K562 (cell line): ENCODE results near the gene SLC25A14. TPM values are rescaled to one million over a fixed set of nuclear protein-coding genes. Genes with fewer than 3 reads are reported as not detected.

Source experiments
- ATAC-seq: fragments of 200-7000 bp; cut with Tn5 transposase; 3 replicates; pipeline ENCODE4 v1.9.1; 2020; ENCODE audit warnings: moderate library complexity
- BruUV-seq: library from RNA; stranded (reverse); fragments of 400-500 nt; replicated peaks from 2 replicates; lab custom pipeline; 2021; lab: Mats Ljungman, UMichigan
- CTCF ChIA-PET: fragments of 300-600 bp; formaldehyde crosslinking; extraction: SDS; loops from one replicate; lab custom pipeline; 2021; ENCODE audit warnings: low intra/inter-chr PET ratio; lab: Yijun Ruan, JAX
- POLR2A ChIA-PET: fragments of 300-600, 350-650 bp; sonication (Branson Sonifier 250); formaldehyde crosslinking; extraction: SDS; loops from one replicate; lab custom pipeline; 2021; ENCODE audit warnings: antibody characterized with exemption, inconsistent platforms; lab: Yijun Ruan, JAX
- DNase-seq, 4 experiments: peaks; one replicate each; pipeline versions ENCODE4 v3.0.0 to v3.0.0-alpha.2; 2011 to 2018; ENCODE audit warnings: low spot score in 3 of 4, mixed read lengths in 3 of 4; ENCODE audit errors: extremely low read depth in 1 of 4
- FAIRE-seq: peaks from 2 replicates; lab custom pipeline; 2011; peaks lifted over from hg19 to GRCh38; lab: Jason Lieb, UNC
- H2AFZ ChIP-seq: 2 replicates; pipeline ENCODE4 v1.6.0; 2011; ENCODE audit warnings: low read depth, low read length, control low read depth, inconsistent platforms
- H3K27ac ChIP-seq: fragments of 200-600 bp; 3 replicates; pipeline ENCODE4 v1.8.0; 2011; ENCODE audit warnings: low read depth, mild to moderate bottlenecking, control low read depth, inconsistent platforms, low read length, moderate library complexity, mixed read lengths; ENCODE audit errors: extremely low read depth
- H3K27me3 ChIP-seq, 2 experiments: fragments of 300-600 bp in 1 of 2; 2 replicates in 1 of 2; 3 replicates in 1 of 2; pipeline versions ENCODE4 v1.6.0 to v1.8.0; 2011; ENCODE audit warnings: inconsistent platforms in 2 of 2, low read length in 2 of 2, mild to moderate bottlenecking in 1 of 2, mixed read lengths in 1 of 2, moderate library complexity in 1 of 2; ENCODE audit not compliant: control insufficient read depth in 2 of 2, insufficient read depth in 2 of 2
- H3K36me3 ChIP-seq: fragments of 300-600 bp; 3 replicates; pipeline ENCODE4 v1.8.0; 2011; ENCODE audit warnings: mild to moderate bottlenecking, low read length, inconsistent platforms; ENCODE audit not compliant: control insufficient read depth, insufficient read depth
- H3K4me1 ChIP-seq, 2 experiments: fragments of 200-600 bp in 1 of 2; replicated peaks in 1 of 2; 2 replicates in 1 of 2; 3 replicates in 1 of 2; pipeline versions ENCODE4 v1.5.1 to v1.8.0; 2011; ENCODE audit warnings: inconsistent platforms in 2 of 2, low read length in 2 of 2, mild to moderate bottlenecking in 1 of 2, mixed read lengths in 1 of 2, moderate library complexity in 1 of 2; ENCODE audit not compliant: control insufficient read depth in 2 of 2, insufficient read depth in 2 of 2
- H3K4me2 ChIP-seq: 2 replicates; pipeline ENCODE4 v1.6.1; 2011; ENCODE audit warnings: low read length, control low read depth, inconsistent platforms, mixed read lengths; ENCODE audit not compliant: insufficient read depth
- H3K4me3 ChIP-seq: fragments of 200-600 bp; sonication (generic), shearing (Covaris generic); 2 replicates; pipeline ENCODE4 v1.5.1; 2016; ENCODE audit warnings: control low read depth, inconsistent platforms
- H3K79me2 ChIP-seq: fragments of 200-600 bp; 3 replicates; pipeline ENCODE4 v1.8.0; 2011; ENCODE audit warnings: low read length, inconsistent platforms; ENCODE audit not compliant: control insufficient read depth, insufficient read depth
- H3K9ac ChIP-seq, 2 experiments: 2 replicates each; pipeline versions ENCODE4 v1.6.0 to v1.6.1; 2011; ENCODE audit warnings: low read depth in 2 of 2, low read length in 2 of 2, control low read depth in 1 of 2, inconsistent platforms in 1 of 2, mild to moderate bottlenecking in 1 of 2, mixed read lengths in 1 of 2; ENCODE audit not compliant: insufficient read depth in 1 of 2
- H3K9me1 ChIP-seq: one replicate; pipeline ENCODE4 v1.6.0; 2011; ENCODE audit warnings: inconsistent platforms, mild to moderate bottlenecking, low read length, moderate library complexity; ENCODE audit not compliant: control insufficient read depth, insufficient read depth
- H3K9me3 ChIP-seq: replicated peaks from 2 replicates; pipeline ENCODE4 v1.5.1; 2011; ENCODE audit warnings: low read depth, low read length, inconsistent platforms; ENCODE audit not compliant: control insufficient read depth, insufficient read depth
- H4K20me1 ChIP-seq: replicated peaks from 2 replicates; pipeline ENCODE4 v1.6.1; 2011; ENCODE audit warnings: low read length, inconsistent platforms, mixed read lengths; ENCODE audit not compliant: control insufficient read depth, insufficient read depth
- ADNP ChIP-seq: fragments of 200-800 bp; sonication (Bioruptor generic); IDR thresholded peaks from 2 replicates; pipeline ENCODE4 v1.6.1; 2016; ENCODE audit warnings: missing genetic modification characterization, missing compliant biosample characterization
- BCL6 ChIP-seq: fragments of 250-450 bp; sonication (Bioruptor Pico); IDR thresholded peaks from 2 replicates; pipeline ENCODE4 v1.4.0; 2020
- CXXC5 ChIP-seq: fragments of 250-450 bp; sonication (Bioruptor Pico); IDR thresholded peaks from 2 replicates; pipeline ENCODE4 v1.8.0; 2022; ENCODE audit warnings: inconsistent platforms, mild to moderate bottlenecking, moderate library complexity
- EP400 ChIP-seq: fragments of 450-650 bp; IDR thresholded peaks from 2 replicates; pipeline ENCODE4 v1.6.1; 2017; ENCODE audit warnings: antibody characterized with exemption, mild to moderate bottlenecking, moderate library complexity
- GABPB1 ChIP-seq: sonication (generic); formaldehyde crosslinking; IDR thresholded peaks from 2 replicates; pipeline ENCODE4 v1.8.0; 2022; ENCODE audit warnings: mild to moderate bottlenecking, missing genetic modification reagents
- HDAC6 ChIP-seq: IDR thresholded peaks from 2 replicates; pipeline ENCODE4 v1.6.1; 2012; ENCODE audit warnings: low read depth, mild to moderate bottlenecking, control low read depth, inconsistent platforms, low read length, moderate library complexity
- HNRNPLL ChIP-seq: fragments of 200-400 bp; formaldehyde crosslinking; IDR thresholded peaks from 2 replicates; pipeline ENCODE4 v1.6.1; 2017; ENCODE audit warnings: low read length, low read depth, mild to moderate bottlenecking; ENCODE audit not compliant: poor library complexity, severe bottlenecking
- JUNB ChIP-seq: fragments of 450-650 bp; formaldehyde crosslinking; conservative IDR thresholded peaks from 2 replicates; pipeline ENCODE4 v1.4.0; 2020; ENCODE audit warnings: mild to moderate bottlenecking
- PHF20 ChIP-seq: fragments of 450-650 bp; IDR thresholded peaks from 2 replicates; pipeline ENCODE4 v1.6.1; 2018; ENCODE audit not compliant: partially characterized antibody
- PHF8 ChIP-seq: fragments of 200-600 bp; sonication (generic); IDR thresholded peaks from 2 replicates; pipeline ENCODE4 v1.6.1; 2012; ENCODE audit warnings: mixed run types, mild to moderate bottlenecking, inconsistent platforms, low read length, moderate library complexity, borderline replicate concordance
- POLR2A ChIP-seq: fragments of 450-650 bp; conservative IDR thresholded peaks from 2 replicates; pipeline ENCODE4 v1.6.1; 2016
- POLR2B ChIP-seq: fragments of 450-650 bp; IDR thresholded peaks from 2 replicates; pipeline ENCODE4 v1.6.1; 2018; ENCODE audit warnings: low read depth; ENCODE audit not compliant: partially characterized antibody
- POLR2H ChIP-seq: IDR thresholded peaks from 2 replicates; pipeline ENCODE4 v1.6.1; 2016; ENCODE audit warnings: missing genetic modification characterization, low read depth, mild to moderate bottlenecking, control low read depth, missing compliant biosample characterization, moderate library complexity
- RFX1 ChIP-seq: fragments of 450-650 bp; IDR thresholded peaks from 2 replicates; pipeline ENCODE4 v1.6.1; 2016; ENCODE audit warnings: mild to moderate bottlenecking, moderate library complexity
- TAF1 ChIP-seq: IDR thresholded peaks from 2 replicates; pipeline ENCODE4 v1.6.1; 2011; ENCODE audit warnings: mild to moderate bottlenecking, low read length, moderate library complexity; ENCODE audit not compliant: insufficient read depth, control insufficient read depth, severe bottlenecking; ENCODE audit errors: extremely low read depth
- ZNF551 ChIP-seq: fragments of 250-450 bp; sonication (Bioruptor Pico); IDR thresholded peaks from 2 replicates; pipeline ENCODE4 v1.5.0; 2021; ENCODE audit warnings: mild to moderate bottlenecking, moderate library complexity
- ZSCAN29 ChIP-seq: fragments of 450-650 bp; IDR thresholded peaks from 2 replicates; pipeline ENCODE4 v1.6.1; 2017
- WGBS: fragments of 100-300 bp; shearing (Covaris generic); methylation state at CpG from one replicate; pipeline ENCODE4 v1.1.6; 2016; ENCODE audit warnings: low coverage, mixed read lengths; ENCODE audit not compliant: insufficient coverage; ENCODE audit errors: missing lambda C conversion rate; 5-methylcytosine and 5-hydroxymethylcytosine counted together
- in situ Hi-C: fragments of 300-500 bp; cut with MboI; formaldehyde crosslinking; loops from 4 replicates; pipeline ENCODE4 v1.15.0; 2018; ENCODE audit warnings: inconsistent platforms, mixed read lengths
- intact Hi-C: fragments of 100-400 bp; cut with micrococcal nuclease; formaldehyde crosslinking; loops from 2 replicates; pipeline ENCODE4 v1.14.2; 2022
- polyA plus RNA-seq, 8 experiments: library from polyadenylated mRNA; depleted of rRNA in 4 of 8; stranded (reverse) in 5 of 8; unstranded in 3 of 8; fragments of >200 nt; fragmentation: Nextera tagmentation in 2 of 8; fragmentation: Illumina TruSeq in 1 of 8; extraction: Ambion mirVana in 2 of 8; extraction: Trizol in 1 of 8; gene quantifications; 2 replicates each; pipeline versions ENCODE4 v1.2.1 to v1.2.3, GENCODE V29; 2011 to 2014; ENCODE audit warnings: inconsistent platforms in 1 of 8, missing spikeins in 1 of 8
- total RNA-seq, 7 experiments: library from RNA; depleted of rRNA in 6 of 7; stranded (reverse); fragments of >200 nt in 6 of 7; fragmentation: Illumina TruSeq in 2 of 7; extraction: Trizol in 2 of 7; gene quantifications; 2 replicates each; pipeline versions ENCODE4 v1.2.1 to v1.2.3, GENCODE V29; 2011 to 2021; ENCODE audit warnings: low replicate concordance in 1 of 7
- TF ChIP-seq, protein P1 (sequence below): fragments of 450-650 bp; IDR thresholded peaks from 2 replicates; pipeline ENCODE4 v1.6.1; 2016; ENCODE audit warnings: antibody characterized with exemption
- TF ChIP-seq, protein P2 (sequence below): sonication (generic); formaldehyde crosslinking; IDR thresholded peaks from 2 replicates; pipeline ENCODE4 v1.8.0; 2022; ENCODE audit warnings: mild to moderate bottlenecking, missing genetic modification reagents

SLC25A14 gene
- total and polyA plus RNA-seq, 9 of the 15 experiments (the other 6 are each of a cell fraction or from before 2014, with no cell fraction given): 9.5 to 33.3 (median 15.8) TPM

DNA sequence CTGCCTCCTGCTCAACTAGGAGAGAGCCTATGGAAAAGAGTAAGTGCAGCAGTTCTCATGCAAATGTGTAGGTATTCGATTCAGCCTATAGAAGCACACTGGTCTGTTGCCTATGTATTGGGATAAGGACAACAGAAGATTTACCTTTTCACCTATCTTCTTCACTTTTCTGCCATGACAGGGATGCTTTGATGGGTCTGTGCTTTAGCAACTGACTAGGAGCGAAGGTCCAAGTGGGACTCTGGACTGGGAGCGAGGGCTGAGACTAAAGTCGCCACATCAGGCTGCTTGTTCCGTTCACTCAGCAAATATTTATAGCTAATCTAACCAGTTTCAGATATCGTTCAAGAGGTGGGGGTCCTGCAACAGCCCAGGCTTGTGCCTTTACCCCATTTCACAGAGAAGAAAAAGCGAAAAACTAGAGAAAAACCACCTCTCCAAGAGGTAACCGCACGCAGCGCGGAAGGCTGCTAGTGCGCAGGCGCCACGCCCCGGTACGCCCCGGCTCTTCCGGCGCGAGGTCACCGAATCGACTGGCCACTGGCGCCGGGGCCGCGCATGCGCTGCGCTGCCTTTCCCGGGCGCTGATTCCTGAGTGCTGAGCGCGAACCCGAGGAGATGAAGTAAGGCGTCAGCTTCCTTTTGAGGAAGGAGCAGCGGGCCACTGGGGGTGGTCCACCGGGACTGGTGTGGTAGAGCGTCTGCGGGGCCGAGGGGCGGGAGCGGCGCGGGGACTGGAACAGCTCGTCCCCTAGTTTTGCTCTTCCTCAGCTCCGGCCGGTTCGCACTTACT is 61.9 kb downstream of the SLC25A14 start, which contains the start of gene RBMX2:
RBMX2 (plus strand) TSS at position 573 of the 793 bp plus-strand sequence; CDS start at position 619, 46 bp downstream.
- intact Hi-C loops (no loop called here), in situ Hi-C loops (no loop called here)
- POLR2A ChIA-PET: interaction anchor here (0.5 to 1.1 kb wide), 5 partner anchors 12 to 141 kb away, joined by 3 to 5 read pairs (median 4); partner anchors contain the start of gene SLC25A14
- Histone ChIP-seq H3K4me3 (peak within 1 kb of the TSS; percentile 68), H3K4me1 (no peaks in the 10 kb centered on the region; a peak in 2 of 5 replicates), H3K9ac (peak within 1 kb of the TSS; percentile 92 to 99), H3K4me2 (peak within 1 kb of the TSS; percentile 99), H3K27ac (peak within 1 kb of the TSS; percentile 92), H3K9me3 (no peaks in the 10 kb centered on the region; the same call in 1 of the 2 replicates), H2AFZ (peak within 1 kb of the TSS; percentile 99), H3K9me1 (no peaks in the 10 kb centered on the region), H3K79me2 (peaks cover 27% of the 10 kb centered on the region), H4K20me1 (no peaks in the 10 kb centered on the region), H3K36me3 (peaks cover 19% of the 10 kb centered on the region; the same call in 2 of the 3 replicates), H3K27me3 (no peaks in the 10 kb centered on the region)
- peak; percentile 98 for ATAC-seq
- CTCF ChIA-PET: no interaction called here
- peak; percentile 80 for FAIRE-seq
- BruUV-seq: TSS peak; percentile 97
- under 1% methylated on average over 32 of the region's 47 CpGs for WGBS
- peak; percentile 90 to 96 (median 95) for DNase-seq
- TF ChIP-seq BCL6: no peak
- TF ChIP-seq HDAC6: no peak
- peak; percentile 76 for TF ChIP-seq TAF1
- TF ChIP-seq ZSCAN29: no peak
- no peak for TF ChIP-seq RFX1
- TF ChIP-seq POLR2A: peak; percentile 88
- peak; percentile 88 for TF ChIP-seq POLR2B
- no peak for TF ChIP-seq ADNP
- peak; percentile 57; the same call in 1 of the 2 replicates for TF ChIP-seq POLR2H (tag)
- TF ChIP-seq CXXC5: peak; percentile 61
- peak; percentile 35 for TF ChIP-seq HNRNPLL
- TF ChIP-seq, protein P1, sequence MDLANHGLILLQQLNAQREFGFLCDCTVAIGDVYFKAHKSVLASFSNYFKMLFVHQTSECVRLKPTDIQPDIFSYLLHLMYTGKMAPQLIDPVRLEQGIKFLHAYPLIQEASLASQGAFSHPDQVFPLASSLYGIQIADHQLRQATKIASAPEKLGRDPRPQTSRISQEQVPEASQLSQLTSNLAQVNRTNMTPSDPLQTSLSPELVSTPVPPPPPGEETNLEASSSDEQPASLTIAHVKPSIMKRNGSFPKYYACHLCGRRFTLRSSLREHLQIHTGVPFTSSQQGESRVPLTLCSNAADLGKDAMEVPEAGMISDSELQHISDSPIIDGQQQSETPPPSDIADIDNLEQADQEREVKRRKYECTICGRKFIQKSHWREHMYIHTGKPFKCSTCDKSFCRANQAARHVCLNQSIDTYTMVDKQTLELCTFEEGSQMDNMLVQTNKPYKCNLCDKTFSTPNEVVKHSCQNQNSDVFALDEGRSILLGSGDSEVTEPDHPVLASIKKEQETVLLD: peak; percentile 94
- TF ChIP-seq PHF20: peak; percentile 71
- TF ChIP-seq PHF8: peak; percentile 85; the same call in 1 of the 2 replicates
- TF ChIP-seq, protein P2, sequence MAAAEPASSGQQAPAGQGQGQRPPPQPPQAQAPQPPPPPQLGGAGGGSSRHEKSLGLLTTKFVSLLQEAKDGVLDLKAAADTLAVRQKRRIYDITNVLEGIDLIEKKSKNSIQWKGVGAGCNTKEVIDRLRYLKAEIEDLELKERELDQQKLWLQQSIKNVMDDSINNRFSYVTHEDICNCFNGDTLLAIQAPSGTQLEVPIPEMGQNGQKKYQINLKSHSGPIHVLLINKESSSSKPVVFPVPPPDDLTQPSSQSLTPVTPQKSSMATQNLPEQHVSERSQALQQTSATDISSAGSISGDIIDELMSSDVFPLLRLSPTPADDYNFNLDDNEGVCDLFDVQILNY (CRISPR knock-in tag): no peak
- TF ChIP-seq EP400: peak; percentile 58
- no peak for TF ChIP-seq ZNF551 (CRISPR knock-in tag)
- peak; percentile 71 for TF ChIP-seq GABPB1
- TF ChIP-seq JUNB: no peak
